Measurements from ENCODE around the gene RMND1. TPM values are rescaled to one million over a fixed set of nuclear protein-coding genes. Genes with fewer than 3 reads are reported as not detected.

Gene RMND1
- total RNA-seq, 1 experiment from 2014 or later, result 23.3 TPM

- Mint-ChIP-seq H3K4me1 (peaks cover 14% of the 10 kb centered on the region), H3K36me3 (no peaks in the 10 kb centered on the region), H3K27ac (no peak overlapping the region), H3K4me3 (no peak overlapping the region), H3K9me3 (no peaks in the 10 kb centered on the region), H3K27me3 (ENCODE audit: low read depth) (no peaks in the 10 kb centered on the region)
- ChIA-PET CTCF (interaction anchor here (1.2 kb wide), 1 partner anchor 197 kb away, joined by 3 read pairs; no protein-coding TSS in a partner anchor), POLR2A (no interaction called here)
- TF ChIP-seq EMX1 (CRISPR knock-in tag; IDR thresholded peaks at IDR 0.05) (no peak), GABPB1 (CRISPR knock-in tag; IDR thresholded peaks at IDR 0.05) (no peak), FOXP4 (CRISPR knock-in tag; IDR thresholded peaks at IDR 0.05) (no peak), ZBTB43 (CRISPR knock-in tag; IDR thresholded peaks at IDR 0.05) (no peak), CREM (CRISPR knock-in tag; IDR thresholded peaks at IDR 0.05) (no peak), ZNF416 (CRISPR knock-in tag; IDR thresholded peaks at IDR 0.05) (no peak), TEAD1 (CRISPR knock-in tag; IDR thresholded peaks at IDR 0.05) (no peak), ZNF263 (CRISPR knock-in tag; IDR thresholded peaks at IDR 0.05; ENCODE audit: low read depth) (no peak), JUN (CRISPR knock-in tag; IDR thresholded peaks at IDR 0.05) (no peak), E2F5 (CRISPR knock-in tag; IDR thresholded peaks at IDR 0.05) (no peak), ZNF532 (CRISPR knock-in tag; IDR thresholded peaks at IDR 0.05; ENCODE audit: borderline replicate concordance) (no peak), ATF2 (CRISPR knock-in tag; IDR thresholded peaks at IDR 0.05; ENCODE audit: borderline replicate concordance, low read depth) (no peak), HMGA2 (CRISPR knock-in tag; IDR thresholded peaks at IDR 0.05) (no peak), ZNF138 (CRISPR knock-in tag; conservative IDR thresholded peaks at IDR 0.05) (no peak), NR2C2 (CRISPR knock-in tag; IDR thresholded peaks at IDR 0.05) (no peak), ZNF317 (CRISPR knock-in tag; IDR thresholded peaks at IDR 0.05; ENCODE audit: borderline replicate concordance, low read depth) (no peak), TP53 (CRISPR knock-in tag; IDR thresholded peaks at IDR 0.05) (no peak), OVOL2 (CRISPR knock-in tag; IDR thresholded peaks at IDR 0.05; ENCODE audit: borderline replicate concordance) (no peak)
- ATAC-seq (no peak), DNase-seq (ENCODE audit: low spot score) (no peak)
Measured at GRCh38 chr6:151478670-151479069, 26.7 kb upstream of the RMND1 start.

All from WTC11 (cell line).